Measurements from ENCODE around the gene DVL2.
A peak's percentile ranks its signal among the peaks of the same experiment; 100 is the strongest.

Gene DVL2

GRCh38 chr17:7256766-7257456 is 22.6 kb upstream of the DVL2 start:
- H3K4me1 ChIP-seq (ENCODE audit: control insufficient read depth in 2 of 2, insufficient read depth in 2 of 2, low read length in 2 of 2): peaks cover 27 to 34% of the 10 kb centered on the region in 2 donors
- H3K9me3 ChIP-seq (ENCODE audit: control insufficient read depth in 2 of 2, low read length in 2 of 2): no peaks in the 10 kb centered on the region
- H3K27ac ChIP-seq (ENCODE audit: low read depth in 2 of 2, low read length in 2 of 2): peak overlapping the region; percentile 97 to 100
- peak overlapping the region in 1 of 2 donors; percentile 53 for H3K9ac ChIP-seq (ENCODE audit: low read depth in 1 of 2, low read length in 2 of 2)
- no peak overlapping the region for H3K4me3 ChIP-seq (ENCODE audit: low read length in 2 of 2)
- H3K27me3 ChIP-seq (ENCODE audit: control insufficient read depth in 2 of 2, insufficient read depth in 2 of 2, low read length in 2 of 2): peaks cover 0 to 2% of the 10 kb centered on the region in 2 donors
- H3K36me3 ChIP-seq (ENCODE audit: control insufficient read depth in 2 of 2, insufficient read depth in 2 of 2, low read length in 2 of 2): peaks cover 27 to 31% of the 10 kb centered on the region in 2 donors

GRCh38 chr17:7254511-7254910 is 20.2 kb upstream of the DVL2 start:
- Histone ChIP-seq H3K27me3 (ENCODE audit: control insufficient read depth in 2 of 2, insufficient read depth in 2 of 2, low read length in 2 of 2) (no peaks in the 10 kb centered on the region), H3K27ac (ENCODE audit: low read depth in 2 of 2, low read length in 2 of 2) (no peak overlapping the region), H3K4me3 (ENCODE audit: low read length in 2 of 2) (no peak overlapping the region), H3K9me3 (ENCODE audit: control insufficient read depth in 2 of 2, low read length in 2 of 2) (no peaks in the 10 kb centered on the region), H3K9ac (ENCODE audit: low read depth in 1 of 2, low read length in 2 of 2) (no peak overlapping the region), H3K36me3 (ENCODE audit: control insufficient read depth in 2 of 2, insufficient read depth in 2 of 2, low read length in 2 of 2) (peaks cover 22 to 23% of the 10 kb centered on the region in 2 donors), H3K4me1 (ENCODE audit: control insufficient read depth in 2 of 2, insufficient read depth in 2 of 2, low read length in 2 of 2) (peaks cover 34 to 38% of the 10 kb centered on the region in 2 donors)

- Histone ChIP-seq H3K4me1 (ENCODE audit: control insufficient read depth in 2 of 2, insufficient read depth in 2 of 2, low read length in 2 of 2) (peaks cover 24 to 36% of the 10 kb centered on the region in 2 donors), H3K36me3 (ENCODE audit: control insufficient read depth in 2 of 2, insufficient read depth in 2 of 2, low read length in 2 of 2) (peaks cover 17 to 25% of the 10 kb centered on the region in 2 donors), H3K9me3 (ENCODE audit: control insufficient read depth in 2 of 2, low read length in 2 of 2) (no peaks in the 10 kb centered on the region), H3K27me3 (ENCODE audit: control insufficient read depth in 2 of 2, insufficient read depth in 2 of 2, low read length in 2 of 2) (no peaks in the 10 kb centered on the region), H3K27ac (ENCODE audit: low read depth in 2 of 2, low read length in 2 of 2) (peak overlapping the region; percentile 100), H3K9ac (ENCODE audit: low read depth in 1 of 2, low read length in 2 of 2) (peak overlapping the region; percentile 87 to 97), H3K4me3 (ENCODE audit: low read length in 2 of 2) (peak overlapping the region; percentile 71 to 92)
Measured at GRCh38 chr17:7253082-7253481, 18.8 kb upstream of the DVL2 start.

DNA sequence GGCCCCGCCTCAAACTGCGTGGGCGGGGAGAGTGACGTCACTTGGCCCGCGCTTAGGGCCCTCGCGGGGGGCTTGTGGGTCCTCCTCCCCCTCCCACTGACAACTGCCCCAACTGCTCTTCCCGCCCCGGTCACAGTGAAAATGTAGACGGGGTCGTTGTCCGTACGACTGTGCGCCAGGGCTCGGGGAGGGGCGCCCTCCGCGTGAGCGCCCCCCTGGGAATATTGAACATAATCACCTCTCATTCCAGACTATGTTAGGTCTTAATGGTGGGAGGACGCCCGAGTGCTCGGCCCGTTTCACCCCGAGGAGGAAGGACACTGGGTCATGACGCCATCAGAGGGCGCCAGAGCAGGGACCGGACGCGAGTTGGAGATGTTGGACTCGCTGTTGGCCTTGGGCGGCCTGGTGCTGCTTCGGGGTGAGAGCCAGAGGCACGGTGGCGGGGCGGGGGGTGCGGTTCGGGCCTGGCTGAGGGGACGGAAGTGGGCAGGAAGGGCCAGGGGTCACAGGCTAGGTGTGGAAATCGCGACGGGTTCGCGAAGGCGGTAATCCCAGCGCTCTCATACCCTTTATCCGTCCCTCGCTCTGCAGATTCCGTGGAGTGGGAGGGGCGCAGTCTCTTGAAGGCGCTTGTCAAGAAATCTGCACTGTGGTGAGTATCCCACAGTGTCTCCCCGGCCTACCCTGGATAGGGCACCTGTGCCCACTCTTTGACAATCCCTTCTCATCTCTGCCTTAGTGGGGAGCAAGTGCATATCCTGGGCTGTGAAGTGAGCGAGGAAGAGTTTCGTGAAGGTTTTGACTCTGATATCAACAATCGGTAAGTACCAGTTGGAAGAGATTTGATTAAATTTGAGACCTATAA is 18.1 kb upstream of the DVL2 start, which contains the start of gene ELP5:
Gene ELP5, plus strand, starts transcription at position 40 of the 868 bp plus-strand sequence. Its CDS starts 336 bp downstream, at position 376.
- Histone ChIP-seq H3K27ac (ENCODE audit: low read depth in 2 of 2, low read length in 2 of 2) (peak within 1 kb of the TSS; percentile 100), H3K36me3 (ENCODE audit: control insufficient read depth in 2 of 2, insufficient read depth in 2 of 2, low read length in 2 of 2) (peaks cover 17 to 25% of the 10 kb centered on the region in 2 donors), H3K4me3 (ENCODE audit: low read length in 2 of 2) (peak within 1 kb of the TSS; percentile 71 to 92), H3K9me3 (ENCODE audit: control insufficient read depth in 2 of 2, low read length in 2 of 2) (no peaks in the 10 kb centered on the region), H3K27me3 (ENCODE audit: control insufficient read depth in 2 of 2, insufficient read depth in 2 of 2, low read length in 2 of 2) (no peaks in the 10 kb centered on the region), H3K9ac (ENCODE audit: low read depth in 1 of 2, low read length in 2 of 2) (peak within 1 kb of the TSS; percentile 87 to 97), H3K4me1 (ENCODE audit: control insufficient read depth in 2 of 2, insufficient read depth in 2 of 2, low read length in 2 of 2) (peaks cover 24 to 29% of the 10 kb centered on the region in 2 donors)

DNA sequence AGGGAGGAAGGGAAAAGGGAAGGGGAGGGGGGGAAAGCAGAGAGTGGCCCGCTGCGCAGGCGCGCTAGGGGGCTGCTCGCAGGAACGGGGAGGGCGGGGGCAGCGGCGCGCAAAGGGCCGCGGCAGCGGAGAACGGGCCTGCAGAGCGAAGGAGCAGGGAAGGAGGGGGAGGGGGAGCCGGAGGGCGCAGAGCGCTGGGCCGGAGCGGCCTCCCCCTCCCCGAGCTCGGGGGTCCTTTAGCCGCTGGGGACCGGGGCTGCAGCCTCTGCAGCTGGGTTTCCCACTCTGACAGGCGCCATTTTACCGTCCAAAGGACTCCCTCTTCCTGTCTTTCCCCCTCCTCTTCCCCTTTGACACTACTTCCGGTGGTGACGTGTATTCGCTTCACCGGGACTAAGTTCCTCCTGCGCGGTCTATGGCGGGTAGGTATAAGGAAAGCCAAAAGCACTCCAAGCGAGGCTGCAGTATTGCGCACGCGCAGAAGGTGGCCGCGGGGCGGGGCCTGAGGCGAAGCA is 17.4 kb upstream of the DVL2 start, which contains the start of gene CTDNEP1:
Gene CTDNEP1, minus strand, starts transcription at position 74 of the 515 bp plus-strand sequence. CDS start 438 bp downstream, outside the sequence.
- H3K36me3 ChIP-seq (ENCODE audit: control insufficient read depth in 2 of 2, insufficient read depth in 2 of 2, low read length in 2 of 2): peaks cover 18 to 27% of the 10 kb centered on the region in 2 donors
- peaks cover 24 to 29% of the 10 kb centered on the region in 2 donors for H3K4me1 ChIP-seq (ENCODE audit: control insufficient read depth in 2 of 2, insufficient read depth in 2 of 2, low read length in 2 of 2)
- no peaks in the 10 kb centered on the region for H3K9me3 ChIP-seq (ENCODE audit: control insufficient read depth in 2 of 2, low read length in 2 of 2)
- no peaks in the 10 kb centered on the region for H3K27me3 ChIP-seq (ENCODE audit: control insufficient read depth in 2 of 2, insufficient read depth in 2 of 2, low read length in 2 of 2)
- H3K27ac ChIP-seq (ENCODE audit: low read depth in 2 of 2, low read length in 2 of 2): peak within 1 kb of the TSS; percentile 100
- H3K9ac ChIP-seq (ENCODE audit: low read depth in 1 of 2, low read length in 2 of 2): peak within 1 kb of the TSS; percentile 87 to 97
- peak within 1 kb of the TSS; percentile 71 to 92 for H3K4me3 ChIP-seq (ENCODE audit: low read length in 2 of 2)

DNA sequence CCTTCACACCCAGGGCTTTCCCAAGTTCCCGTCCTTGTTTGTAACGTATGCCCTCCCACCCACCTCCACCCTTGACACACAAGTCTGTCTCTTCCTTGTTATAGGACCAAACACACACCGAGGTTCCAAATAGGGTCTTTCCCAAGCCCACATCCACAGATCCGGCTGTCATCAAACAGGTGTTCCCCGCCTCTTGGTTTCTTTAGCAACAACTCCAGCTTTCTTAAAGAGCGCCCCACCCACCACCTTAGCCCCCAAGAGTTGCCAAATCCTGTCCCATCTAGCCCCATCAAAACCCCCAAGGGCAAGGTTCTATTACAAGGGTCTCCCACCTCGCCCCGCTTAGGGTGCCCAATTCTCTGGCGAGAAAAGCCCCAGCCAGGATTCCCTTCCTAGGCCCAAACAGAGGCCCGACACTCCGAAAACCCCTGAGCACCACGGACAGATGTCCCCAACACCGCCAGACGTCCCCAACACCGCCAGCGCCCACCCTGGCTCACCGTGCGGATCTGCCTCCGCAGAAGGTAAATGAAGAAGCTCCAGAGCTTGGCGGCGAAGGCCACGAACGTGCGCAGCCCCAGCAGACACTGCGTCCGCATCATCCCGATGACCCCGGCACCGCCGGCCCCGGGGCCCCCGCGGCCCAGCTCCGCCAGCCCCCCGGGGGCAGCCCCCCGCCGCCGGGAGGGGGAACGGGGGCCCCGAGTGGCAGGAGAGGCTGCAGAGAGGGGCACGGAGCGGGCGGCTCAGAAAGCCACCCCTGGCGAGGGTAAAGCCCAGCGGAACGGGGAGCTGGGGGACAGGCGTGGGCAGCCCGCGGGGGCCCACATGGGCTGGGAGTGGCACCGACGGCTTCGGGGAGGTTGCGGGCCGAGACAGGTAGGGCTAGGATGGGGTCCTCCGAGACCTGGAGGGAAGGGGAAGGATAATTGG is 16.6 kb upstream of the DVL2 start:
- peak overlapping the region; percentile 87 for H3K9ac ChIP-seq (ENCODE audit: low read depth in 1 of 2, low read length in 2 of 2)
- peak overlapping the region; percentile 71 to 92 for H3K4me3 ChIP-seq (ENCODE audit: low read length in 2 of 2)
- peaks cover 24 to 29% of the 10 kb centered on the region in 2 donors for H3K4me1 ChIP-seq (ENCODE audit: control insufficient read depth in 2 of 2, insufficient read depth in 2 of 2, low read length in 2 of 2)
- peak overlapping the region; percentile 100 for H3K27ac ChIP-seq (ENCODE audit: low read depth in 2 of 2, low read length in 2 of 2)
- H3K36me3 ChIP-seq (ENCODE audit: control insufficient read depth in 2 of 2, insufficient read depth in 2 of 2, low read length in 2 of 2): peaks cover 20 to 28% of the 10 kb centered on the region in 2 donors
- no peaks in the 10 kb centered on the region for H3K9me3 ChIP-seq (ENCODE audit: control insufficient read depth in 2 of 2, low read length in 2 of 2)
- H3K27me3 ChIP-seq (ENCODE audit: control insufficient read depth in 2 of 2, insufficient read depth in 2 of 2, low read length in 2 of 2): no peaks in the 10 kb centered on the region

DNA sequence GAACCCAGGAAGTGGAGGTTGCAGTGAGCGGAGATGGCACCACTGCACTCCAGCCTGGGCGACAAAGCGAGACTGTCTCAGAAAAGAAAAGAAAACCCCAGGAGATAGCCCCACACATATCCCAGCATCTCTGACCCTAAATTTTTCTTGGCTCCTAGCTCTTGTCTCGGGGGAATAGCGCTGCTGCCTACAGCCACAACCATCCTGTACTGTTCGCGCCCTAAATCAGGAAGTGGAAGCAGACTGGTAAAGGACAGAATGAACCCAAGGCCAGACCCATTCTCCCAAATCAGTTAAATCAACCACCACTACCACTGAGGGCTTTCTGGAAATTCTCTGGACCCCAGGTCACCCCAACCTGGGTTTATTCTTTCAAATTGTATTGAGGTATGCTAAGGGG is 15.5 kb upstream of the DVL2 start:
- peak overlapping the region; percentile 71 to 92 for H3K4me3 ChIP-seq (ENCODE audit: low read length in 2 of 2)
- no peaks in the 10 kb centered on the region for H3K27me3 ChIP-seq (ENCODE audit: control insufficient read depth in 2 of 2, insufficient read depth in 2 of 2, low read length in 2 of 2)
- H3K27ac ChIP-seq (ENCODE audit: low read depth in 2 of 2, low read length in 2 of 2): peak overlapping the region in 1 of 2 donors; percentile 100
- H3K9me3 ChIP-seq (ENCODE audit: control insufficient read depth in 2 of 2, low read length in 2 of 2): no peaks in the 10 kb centered on the region
- peaks cover 22 to 26% of the 10 kb centered on the region in 2 donors for H3K36me3 ChIP-seq (ENCODE audit: control insufficient read depth in 2 of 2, insufficient read depth in 2 of 2, low read length in 2 of 2)
- H3K9ac ChIP-seq (ENCODE audit: low read depth in 1 of 2, low read length in 2 of 2): peak overlapping the region in 1 of 2 donors; percentile 87
- H3K4me1 ChIP-seq (ENCODE audit: control insufficient read depth in 2 of 2, insufficient read depth in 2 of 2, low read length in 2 of 2): peaks cover 24 to 29% of the 10 kb centered on the region in 2 donors

DNA sequence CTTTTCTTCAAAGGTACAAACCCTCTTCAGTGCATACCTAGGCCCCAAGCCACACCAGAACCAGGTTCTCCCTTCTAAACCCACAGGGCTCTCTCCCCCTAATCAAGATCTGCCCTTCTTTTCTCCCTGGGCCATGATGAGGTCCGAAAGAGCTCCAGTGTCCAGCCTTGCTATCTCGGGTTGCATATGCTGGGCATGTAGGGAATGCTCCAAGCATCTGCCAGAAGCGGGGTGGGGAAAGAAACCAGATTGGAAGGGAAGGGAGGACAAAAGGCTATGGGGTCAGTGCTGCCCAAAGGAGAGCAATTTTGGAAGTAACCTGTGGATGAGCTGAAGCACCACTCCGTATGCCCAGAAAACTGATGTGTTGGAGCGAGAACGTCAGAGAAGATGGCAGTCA is 14.9 kb upstream of the DVL2 start:
- Histone ChIP-seq H3K9me3 (ENCODE audit: control insufficient read depth in 2 of 2, low read length in 2 of 2) (no peaks in the 10 kb centered on the region), H3K4me1 (ENCODE audit: control insufficient read depth in 2 of 2, insufficient read depth in 2 of 2, low read length in 2 of 2) (peaks cover 24 to 29% of the 10 kb centered on the region in 2 donors), H3K4me3 (ENCODE audit: low read length in 2 of 2) (peak overlapping the region in 1 of 2 donors; percentile 14), H3K36me3 (ENCODE audit: control insufficient read depth in 2 of 2, insufficient read depth in 2 of 2, low read length in 2 of 2) (peaks cover 22 to 27% of the 10 kb centered on the region in 2 donors), H3K9ac (ENCODE audit: low read depth in 1 of 2, low read length in 2 of 2) (peak overlapping the region in 1 of 2 donors; percentile 2), H3K27me3 (ENCODE audit: control insufficient read depth in 2 of 2, insufficient read depth in 2 of 2, low read length in 2 of 2) (no peaks in the 10 kb centered on the region), H3K27ac (ENCODE audit: low read depth in 2 of 2, low read length in 2 of 2) (no peak overlapping the region)

DNA sequence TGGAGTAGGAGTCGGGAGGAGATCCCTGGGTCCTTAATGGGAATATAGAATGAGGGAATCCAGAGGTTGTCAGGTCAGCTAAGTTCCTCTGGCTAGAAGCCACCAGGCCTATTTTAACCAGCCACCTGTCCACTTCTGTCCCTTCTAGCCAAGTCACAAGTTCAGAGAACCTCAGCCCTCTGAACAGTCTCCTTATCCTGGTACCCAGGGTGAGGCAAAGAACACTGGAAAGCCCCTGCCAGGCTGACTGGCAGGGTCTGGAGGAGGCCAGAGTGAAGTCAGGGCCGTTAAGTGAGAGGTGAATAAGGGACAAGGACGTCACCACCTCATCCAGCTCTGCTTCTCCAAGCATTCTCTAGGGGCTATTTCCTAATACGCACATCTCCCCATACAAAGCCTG is 14.5 kb upstream of the DVL2 start:
- no peak overlapping the region for H3K27ac ChIP-seq (ENCODE audit: low read depth in 2 of 2, low read length in 2 of 2)
- H3K4me1 ChIP-seq (ENCODE audit: control insufficient read depth in 2 of 2, insufficient read depth in 2 of 2, low read length in 2 of 2): peaks cover 24 to 29% of the 10 kb centered on the region in 2 donors
- H3K36me3 ChIP-seq (ENCODE audit: control insufficient read depth in 2 of 2, insufficient read depth in 2 of 2, low read length in 2 of 2): peaks cover 25 to 31% of the 10 kb centered on the region in 2 donors
- no peaks in the 10 kb centered on the region for H3K9me3 ChIP-seq (ENCODE audit: control insufficient read depth in 2 of 2, low read length in 2 of 2)
- no peak overlapping the region for H3K4me3 ChIP-seq (ENCODE audit: low read length in 2 of 2)
- no peak overlapping the region for H3K9ac ChIP-seq (ENCODE audit: low read depth in 1 of 2, low read length in 2 of 2)
- H3K27me3 ChIP-seq (ENCODE audit: control insufficient read depth in 2 of 2, insufficient read depth in 2 of 2, low read length in 2 of 2): no peaks in the 10 kb centered on the region

All from mucosa of rectum (tissue), 2 donors.